ENCODE measurements around the gene M6PR. TPM values are rescaled to one million over a fixed set of nuclear protein-coding genes. Genes with fewer than 3 reads are reported as not detected.
A peak's percentile ranks its signal among the peaks of the same experiment; 100 is the strongest.

M6PR gene
- total and polyA plus RNA-seq, 2 of the 13 experiments (the other 11 are each of a cell fraction or from before 2014, with no cell fraction given): 98.2 to 127 TPM

DNA sequence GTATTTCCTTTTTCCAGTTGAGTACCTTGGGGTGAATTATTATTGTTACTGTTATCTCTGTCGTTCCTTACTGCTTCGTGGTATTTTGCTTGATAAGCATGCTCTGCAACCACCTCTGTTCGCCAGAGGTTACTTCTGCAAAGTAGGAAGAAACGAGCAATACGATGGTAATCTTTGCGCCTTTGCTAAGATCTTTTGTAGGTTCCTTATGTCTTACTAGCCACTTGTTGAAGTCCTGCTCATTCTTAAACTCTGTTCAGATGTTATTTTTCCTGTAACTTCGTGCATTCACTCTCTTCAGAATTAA is 729 bp upstream of the M6PR start (continued):
- peak; percentile 3; the same call in 1 of the 2 replicates for TF ChIP-seq KMT2B (CRISPR knock-in tag; IDR thresholded peaks at IDR 0.05)
- 0 out of 2 replicates have a peak, but pooled peaks have one; percentile 13 for TF ChIP-seq NCOA1 (CRISPR knock-in tag; IDR thresholded peaks at IDR 0.05)
- no peak for TF ChIP-seq ZNF616 (CRISPR knock-in tag; IDR thresholded peaks at IDR 0.05; ENCODE audit: low read depth)
- TF ChIP-seq, protein P1, sequence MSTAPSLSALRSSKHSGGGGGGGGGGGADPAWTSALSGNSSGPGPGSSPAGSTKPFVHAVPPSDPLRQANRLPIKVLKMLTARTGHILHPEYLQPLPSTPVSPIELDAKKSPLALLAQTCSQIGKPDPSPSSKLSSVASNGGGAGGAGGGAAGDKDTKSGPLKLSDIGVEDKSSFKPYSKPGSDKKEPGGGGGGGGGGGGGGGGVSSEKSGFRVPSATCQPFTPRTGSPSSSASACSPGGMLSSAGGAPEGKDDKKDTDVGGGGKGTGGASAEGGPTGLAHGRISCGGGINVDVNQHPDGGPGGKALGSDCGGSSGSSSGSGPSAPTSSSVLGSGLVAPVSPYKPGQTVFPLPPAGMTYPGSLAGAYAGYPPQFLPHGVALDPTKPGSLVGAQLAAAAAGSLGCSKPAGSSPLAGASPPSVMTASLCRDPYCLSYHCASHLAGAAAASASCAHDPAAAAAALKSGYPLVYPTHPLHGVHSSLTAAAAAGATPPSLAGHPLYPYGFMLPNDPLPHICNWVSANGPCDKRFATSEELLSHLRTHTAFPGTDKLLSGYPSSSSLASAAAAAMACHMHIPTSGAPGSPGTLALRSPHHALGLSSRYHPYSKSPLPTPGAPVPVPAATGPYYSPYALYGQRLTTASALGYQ (CRISPR knock-in tag; IDR thresholded peaks at IDR 0.05): no peak
- no peak for TF ChIP-seq ZNF343 (CRISPR knock-in tag; IDR thresholded peaks at IDR 0.05)
- TF ChIP-seq ZNF713 (CRISPR knock-in tag; IDR thresholded peaks at IDR 0.05): no peak
- no peak for TF ChIP-seq ZNF644 (CRISPR knock-in tag; IDR thresholded peaks at IDR 0.05; ENCODE audit: low read depth)
- TF ChIP-seq ZBTB38 (CRISPR knock-in tag; IDR thresholded peaks at IDR 0.05): no peak
- TF ChIP-seq, protein P2, sequence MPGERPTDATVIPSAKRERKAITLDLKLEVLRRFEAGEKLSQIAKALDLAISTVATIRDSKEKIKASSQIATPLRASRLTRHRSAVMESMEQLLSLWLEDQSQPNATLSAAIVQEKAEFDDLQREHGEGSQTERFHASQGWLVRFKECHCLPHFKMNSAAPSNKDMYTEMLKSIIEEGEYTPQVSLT (CRISPR knock-in tag; IDR thresholded peaks at IDR 0.05; ENCODE audit: borderline replicate concordance, low read depth): no peak
- TF ChIP-seq ARNT (IDR thresholded peaks at IDR 0.05): no peak
- no peak for TF ChIP-seq GABPA (IDR thresholded peaks at IDR 0.05; ENCODE audit: low read depth, low read length)
- TF ChIP-seq GABPA (CRISPR knock-in tag; IDR thresholded peaks at IDR 0.05; ENCODE audit: low read depth): no peak
- TF ChIP-seq, protein P3, sequence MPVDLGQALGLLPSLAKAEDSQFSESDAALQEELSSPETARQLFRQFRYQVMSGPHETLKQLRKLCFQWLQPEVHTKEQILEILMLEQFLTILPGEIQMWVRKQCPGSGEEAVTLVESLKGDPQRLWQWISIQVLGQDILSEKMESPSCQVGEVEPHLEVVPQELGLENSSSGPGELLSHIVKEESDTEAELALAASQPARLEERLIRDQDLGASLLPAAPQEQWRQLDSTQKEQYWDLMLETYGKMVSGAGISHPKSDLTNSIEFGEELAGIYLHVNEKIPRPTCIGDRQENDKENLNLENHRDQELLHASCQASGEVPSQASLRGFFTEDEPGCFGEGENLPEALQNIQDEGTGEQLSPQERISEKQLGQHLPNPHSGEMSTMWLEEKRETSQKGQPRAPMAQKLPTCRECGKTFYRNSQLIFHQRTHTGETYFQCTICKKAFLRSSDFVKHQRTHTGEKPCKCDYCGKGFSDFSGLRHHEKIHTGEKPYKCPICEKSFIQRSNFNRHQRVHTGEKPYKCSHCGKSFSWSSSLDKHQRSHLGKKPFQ (CRISPR knock-in tag; IDR thresholded peaks at IDR 0.05; ENCODE audit: insufficient replicate concordance): no peak
- TF ChIP-seq JARID2 (CRISPR knock-in tag; IDR thresholded peaks at IDR 0.05; ENCODE audit: insufficient replicate concordance): no peak
- TF ChIP-seq ZNF564 (CRISPR knock-in tag; IDR thresholded peaks at IDR 0.05): no peak
- TF ChIP-seq, protein P4, sequence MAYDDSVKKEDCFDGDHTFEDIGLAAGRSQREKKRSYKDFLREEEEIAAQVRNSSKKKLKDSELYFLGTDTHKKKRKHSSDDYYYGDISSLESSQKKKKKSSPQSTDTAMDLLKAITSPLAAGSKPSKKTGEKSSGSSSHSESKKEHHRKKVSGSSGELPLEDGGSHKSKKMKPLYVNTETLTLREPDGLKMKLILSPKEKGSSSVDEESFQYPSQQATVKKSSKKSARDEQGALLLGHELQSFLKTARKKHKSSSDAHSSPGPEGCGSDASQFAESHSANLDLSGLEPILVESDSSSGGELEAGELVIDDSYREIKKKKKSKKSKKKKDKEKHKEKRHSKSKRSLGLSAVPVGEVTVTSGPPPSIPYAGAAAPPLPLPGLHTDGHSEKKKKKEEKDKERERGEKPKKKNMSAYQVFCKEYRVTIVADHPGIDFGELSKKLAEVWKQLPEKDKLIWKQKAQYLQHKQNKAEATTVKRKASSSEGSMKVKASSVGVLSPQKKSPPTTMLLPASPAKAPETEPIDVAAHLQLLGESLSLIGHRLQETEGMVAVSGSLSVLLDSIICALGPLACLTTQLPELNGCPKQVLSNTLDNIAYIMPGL (CRISPR knock-in tag; IDR thresholded peaks at IDR 0.05; ENCODE audit: borderline replicate concordance in 1 of 2, low read depth in 1 of 2): peak in 1 of 2 experiments; percentile 2; a peak in 1 of 4 replicates
- peak; percentile 58; the same call in 1 of the 2 replicates for TF ChIP-seq JUNB (CRISPR knock-in tag; IDR thresholded peaks at IDR 0.05; ENCODE audit: borderline replicate concordance)
- no peak for TF ChIP-seq JDP2 (CRISPR knock-in tag; IDR thresholded peaks at IDR 0.05; ENCODE audit: borderline replicate concordance)

Data from HepG2 (cell line).